GM12875 (cell line): ENCODE data around the gene MPPED2.

Experiments
- H3K4me3 ChIP-seq: one replicate; pipeline ENCODE4 v1.5.1; 2011; ENCODE audit warnings: low read depth, low read length, control low read depth
- CTCF ChIP-seq: IDR thresholded peaks from 2 replicates; pipeline ENCODE4 v1.5.1; 2011; ENCODE audit warnings: low read depth, mild to moderate bottlenecking, control low read depth, inconsistent platforms, low read length, moderate library complexity, borderline replicate concordance; ENCODE audit not compliant: insufficient read depth

MPPED2 gene

DNA sequence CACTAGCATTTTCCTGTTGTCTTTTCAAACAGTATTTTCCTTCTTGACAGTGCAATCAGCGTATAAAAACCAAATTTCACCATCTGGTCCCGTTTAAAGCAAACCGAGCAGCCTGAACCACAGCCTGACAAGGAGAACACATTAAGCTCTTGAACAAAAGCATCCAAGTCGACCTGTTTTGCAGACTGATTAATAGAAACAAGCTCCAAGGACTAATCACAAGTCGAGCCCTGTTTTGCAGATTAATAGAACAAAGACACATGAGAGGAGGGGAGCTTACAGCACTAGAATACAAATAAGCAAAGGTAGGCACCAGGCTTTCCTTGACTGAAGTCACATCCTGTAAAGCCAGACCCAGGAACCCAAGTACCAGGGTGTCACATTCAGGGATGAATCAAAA is 104.8 kb downstream of the MPPED2 start:
- TF ChIP-seq CTCF, result no peak
- no peak overlapping the region for H3K4me3 ChIP-seq

- TF ChIP-seq CTCF, result no peak
- H3K4me3 ChIP-seq, result no peak overlapping the region
Measured at GRCh38 chr11:30479899-30480298, 106.3 kb downstream of the MPPED2 start.

DNA sequence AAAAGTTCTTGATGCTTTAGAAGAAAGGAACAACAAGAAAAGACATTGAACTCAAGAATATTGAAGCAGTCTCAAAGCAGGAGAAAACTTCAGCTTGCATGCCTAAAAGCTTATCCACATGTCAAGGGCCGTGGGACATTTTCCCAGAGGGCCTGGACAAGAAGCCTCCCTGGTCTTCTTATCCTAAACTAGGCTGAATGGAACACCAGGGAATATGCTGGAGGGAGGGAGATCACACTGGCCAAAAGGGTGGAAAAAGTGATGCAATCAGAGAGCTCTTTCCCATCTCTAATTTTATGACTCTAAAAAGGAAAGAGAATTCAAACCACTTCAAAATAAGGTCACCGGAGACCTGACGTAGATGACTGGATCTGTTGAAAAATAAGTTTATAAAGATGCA is 107.2 kb downstream of the MPPED2 start:
- H3K4me3 ChIP-seq, result no peak overlapping the region
- no peak for TF ChIP-seq CTCF

DNA sequence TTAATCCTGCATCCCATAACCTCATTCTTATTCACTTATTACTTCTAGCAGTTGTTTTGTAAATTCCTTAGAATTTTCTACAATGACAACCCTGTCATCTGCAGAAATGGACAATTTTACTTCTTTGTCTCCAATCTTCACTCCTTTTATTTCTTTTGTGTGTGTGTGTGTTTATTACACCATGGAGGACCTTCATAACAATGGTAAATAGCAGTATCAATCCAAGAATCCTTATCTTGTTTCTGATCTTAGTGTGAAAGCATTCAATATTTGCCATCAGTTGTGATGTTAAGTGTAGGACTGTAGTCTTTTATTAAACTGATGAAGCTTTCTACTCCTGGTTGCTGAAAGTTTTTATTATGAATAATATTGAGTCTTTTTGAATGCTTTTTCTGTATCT is 109.1 kb downstream of the MPPED2 start:
- H3K4me3 ChIP-seq, result no peak overlapping the region
- no peak for TF ChIP-seq CTCF

GRCh38 chr11:30474151-30474954 is 111.8 kb downstream of the MPPED2 start:
- no peak overlapping the region for H3K4me3 ChIP-seq
- TF ChIP-seq CTCF, result no peak

DNA sequence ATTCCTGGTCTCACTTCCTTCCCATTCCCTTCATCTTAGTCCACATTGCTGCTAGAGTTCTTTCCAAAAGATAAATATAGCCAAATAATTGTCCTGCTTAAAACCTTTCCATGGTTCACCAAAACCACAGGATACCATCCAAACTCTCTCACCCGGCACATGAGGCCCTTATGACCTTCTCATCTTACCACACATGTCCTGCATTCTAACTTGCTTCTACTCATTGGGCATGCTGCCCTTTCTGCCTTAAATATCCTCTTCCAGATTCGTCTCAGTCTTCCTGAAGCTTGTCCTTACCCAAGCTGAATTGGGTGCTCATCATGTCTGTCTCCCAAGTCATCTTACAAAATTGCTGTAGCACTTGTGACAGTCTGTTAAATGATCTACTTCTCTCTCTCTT is 114.9 kb downstream of the MPPED2 start:
- no peak overlapping the region for H3K4me3 ChIP-seq
- no peak for TF ChIP-seq CTCF

GRCh38 chr11:30468881-30469280 is 117.3 kb downstream of the MPPED2 start:
- H3K4me3 ChIP-seq, result no peak overlapping the region
- no peak for TF ChIP-seq CTCF
